SK-N-SH (cell line): ENCODE measurements around the gene HDAC4. TPM values are rescaled to one million over a fixed set of nuclear protein-coding genes. Genes with fewer than 3 reads are reported as not detected.

Experiments
- CTCF ChIA-PET: fragments of 300-600, 350-600 bp; formaldehyde crosslinking; extraction: SDS; loops from one replicate; lab custom pipeline; 2021; lab: Yijun Ruan, JAX
- POLR2A ChIA-PET: fragments of 350-600 bp; sonication (Branson Sonifier 250); formaldehyde crosslinking; extraction: SDS; loops from one replicate; lab custom pipeline; 2020; ENCODE audit warnings: antibody characterized with exemption, inconsistent platforms; lab: Yijun Ruan, JAX
- DNase-seq: peaks from one replicate; pipeline ENCODE4 v3.0.0; 2012
- H2AFZ ChIP-seq: fragments of 200-600 bp; sonication (generic); 2 replicates; pipeline ENCODE4 v1.8.1; 2016; ENCODE audit warnings: antibody characterized with exemption, mild to moderate bottlenecking, low read depth
- H3F3A ChIP-seq: fragments of 200-600 bp; sonication (generic); replicated peaks from 2 replicates; pipeline ENCODE3; 2016; ENCODE audit warnings: antibody characterized with exemption, mild to moderate bottlenecking; ENCODE audit not compliant: insufficient read depth
- H3K27ac ChIP-seq, 2 experiments: fragments of 200-500 bp in 1 of 2; fragments of 200-600 bp in 1 of 2; sonication (Bioruptor generic) in 1 of 2; sonication (generic), shearing (Covaris generic) in 1 of 2; 2 replicates each; pipeline versions ENCODE4 v1.5.1 to v1.6.1; 2014 to 2016; ENCODE audit warnings: low read depth in 2 of 2, inconsistent platforms in 1 of 2, low read length in 1 of 2, mild to moderate bottlenecking in 1 of 2, mixed read lengths in 1 of 2
- H3K27me3 ChIP-seq: fragments of 200-600 bp; sonication (generic), shearing (Covaris generic); 2 replicates; pipeline ENCODE4 v1.6.1; 2016; ENCODE audit warnings: mixed run types; ENCODE audit not compliant: insufficient read depth
- H3K36me3 ChIP-seq, 2 experiments: fragments of 200-500 bp in 1 of 2; fragments of 200-600 bp in 1 of 2; sonication (Bioruptor generic) in 1 of 2; sonication (generic) in 1 of 2; replicated peaks in 1 of 2; 2 replicates each; pipeline versions ENCODE3 to v1.5.1; 2014 to 2016; ENCODE audit warnings: low read length in 1 of 2, mild to moderate bottlenecking in 1 of 2; ENCODE audit not compliant: insufficient read depth in 2 of 2, control insufficient read depth in 1 of 2
- H3K4me1 ChIP-seq, 2 experiments: fragments of 200-500 bp in 1 of 2; fragments of 200-600 bp in 1 of 2; sonication (Bioruptor generic) in 1 of 2; sonication (generic), shearing (Covaris generic) in 1 of 2; 2 replicates each; pipeline versions ENCODE4 v1.5.1 to v1.6.1; 2014 to 2016; ENCODE audit warnings: low read depth in 1 of 2, low read length in 1 of 2, mixed run types in 1 of 2; ENCODE audit not compliant: insufficient read depth in 2 of 2, control insufficient read depth in 1 of 2
- H3K4me2 ChIP-seq: fragments of 200-600 bp; sonication (generic), shearing (Covaris generic); 2 replicates; pipeline ENCODE4 v1.6.1; 2017; ENCODE audit warnings: mixed run types
- H3K4me3 ChIP-seq, 2 experiments: fragments of 200-500 bp in 1 of 2; fragments of 200-600 bp in 1 of 2; sonication (Bioruptor generic) in 1 of 2; sonication (generic), shearing (Covaris generic) in 1 of 2; 2 replicates each; pipeline versions ENCODE4 v1.5.1 to v1.8.1; 2014 to 2016; ENCODE audit warnings: low read depth in 2 of 2, inconsistent platforms in 1 of 2, low read length in 1 of 2, mild to moderate bottlenecking in 1 of 2, mixed read lengths in 1 of 2, moderate library complexity in 1 of 2
- H3K79me2 ChIP-seq: fragments of 200-600 bp; sonication (generic); 2 replicates; pipeline ENCODE4 v1.8.1; 2017; ENCODE audit warnings: mild to moderate bottlenecking; ENCODE audit not compliant: insufficient read depth
- H3K9ac ChIP-seq: fragments of 200-600 bp; sonication (generic); 2 replicates; pipeline ENCODE4 v1.6.1; 2017; ENCODE audit warnings: mixed run types
- H3K9me2 ChIP-seq: fragments of 200-600 bp; sonication (generic); 2 replicates; pipeline ENCODE4 v1.6.1; 2017; ENCODE audit warnings: mixed run types
- H3K9me3 ChIP-seq: fragments of 200-600 bp; sonication (generic); 2 replicates; pipeline ENCODE4 v1.6.1; 2017; ENCODE audit warnings: mixed run types, mild to moderate bottlenecking, moderate library complexity
- H4K20me1 ChIP-seq: fragments of 200-600 bp; sonication (generic); 2 replicates; pipeline ENCODE4 v1.6.1; 2017; ENCODE audit warnings: mild to moderate bottlenecking, mixed run types; ENCODE audit not compliant: insufficient read depth
- CHD2 ChIP-seq: fragments of 150-350 bp; IDR thresholded peaks from 2 replicates; pipeline ENCODE4 v1.6.1; 2018; ENCODE audit warnings: low read length; ENCODE audit not compliant: partially characterized antibody
- ELF1 ChIP-seq: IDR thresholded peaks from 2 replicates; pipeline ENCODE4 v1.4.0; 2012
- EP300 ChIP-seq, 2 experiments: IDR thresholded peaks; 2 replicates each; pipeline versions ENCODE4 v1.4.0 to v1.6.1; 2012; ENCODE audit warnings: borderline replicate concordance in 1 of 2, low read depth in 1 of 2, low read length in 1 of 2
- FOXJ3 ChIP-seq: sonication (generic); formaldehyde crosslinking; IDR thresholded peaks from 2 replicates; pipeline ENCODE4 v1.5.1; 2020; ENCODE audit warnings: mild to moderate bottlenecking, missing genetic modification reagents
- GABPA ChIP-seq: IDR thresholded peaks from 2 replicates; pipeline ENCODE4 v1.4.0; 2012; ENCODE audit warnings: low read depth, mild to moderate bottlenecking
- IRF3 ChIP-seq: fragments of 150-350 bp; IDR thresholded peaks from 2 replicates; pipeline ENCODE4 v1.6.1; 2016; ENCODE audit warnings: mild to moderate bottlenecking, low read depth, low read length
- MEF2A ChIP-seq: IDR thresholded peaks from 2 replicates; pipeline ENCODE4 v1.4.0; 2012; ENCODE audit warnings: low read depth, borderline replicate concordance
- MXI1 ChIP-seq: IDR thresholded peaks from 2 replicates; pipeline ENCODE4 v1.6.1; 2012; ENCODE audit warnings: mild to moderate bottlenecking, low read depth, low read length, improper control_type of control experiment
- NFIC ChIP-seq: IDR thresholded peaks from 2 replicates; pipeline ENCODE4 v1.4.0; 2012; ENCODE audit warnings: borderline replicate concordance
- PBX3 ChIP-seq: IDR thresholded peaks from 2 replicates; pipeline ENCODE4; 2012
- POLR2AphosphoS5 ChIP-seq: IDR thresholded peaks from 2 replicates; pipeline ENCODE4 v1.6.1; 2012; ENCODE audit warnings: low read depth, low read length
- RAD21 ChIP-seq: IDR thresholded peaks from 2 replicates; pipeline ENCODE4 v1.6.1; 2012; ENCODE audit warnings: mild to moderate bottlenecking, low read length
- RXRA ChIP-seq: IDR thresholded peaks from 2 replicates; pipeline ENCODE4 v1.4.0; 2012; ENCODE audit warnings: low read depth, mild to moderate bottlenecking, borderline replicate concordance
- TAF1 ChIP-seq: IDR thresholded peaks from 2 replicates; pipeline ENCODE4 v1.6.1; 2012; ENCODE audit warnings: low read depth, mild to moderate bottlenecking, low read length, moderate library complexity, borderline replicate concordance
- TCF12 ChIP-seq: IDR thresholded peaks from 2 replicates; pipeline ENCODE4 v1.4.0; 2012
- TEAD4 ChIP-seq: IDR thresholded peaks from 2 replicates; pipeline ENCODE4 v1.4.0; 2012; ENCODE audit warnings: mild to moderate bottlenecking, borderline replicate concordance; ENCODE audit not compliant: insufficient read depth
- USF1 ChIP-seq: IDR thresholded peaks from 2 replicates; pipeline ENCODE4 v1.4.0; 2012; ENCODE audit warnings: low read depth, borderline replicate concordance
- USF2 ChIP-seq: fragments of 150-350 bp; IDR thresholded peaks from 2 replicates; pipeline ENCODE4 v1.6.1; 2017; ENCODE audit warnings: antibody characterized with exemption, low read length, low read depth, borderline replicate concordance
- YY1 ChIP-seq: IDR thresholded peaks from 2 replicates; pipeline ENCODE4 v1.4.0; 2012; ENCODE audit warnings: low read depth, mild to moderate bottlenecking
- WGBS: methylation state at CpG from one replicate; pipeline ENCODE4 v1.1.6; 2017; ENCODE audit warnings: low lambda C conversion rate; 5-methylcytosine and 5-hydroxymethylcytosine counted together
- polyA plus RNA-seq, 3 experiments: library from polyadenylated mRNA; depleted of rRNA; stranded (reverse); fragments of >200 nt; gene quantifications; 2 replicates each; pipeline ENCODE4 v1.2.3, GENCODE V29; 2012

Gene HDAC4
- polyA plus RNA-seq, 1 of the 3 experiments (the other 2 are of a cell fraction) = 5.5 TPM

GRCh38 chr2:239236043-239236807 is 164.6 kb downstream of the HDAC4 start:
- H3K4me2 ChIP-seq = no peak overlapping the region
- POLR2A ChIA-PET = no interaction called here

More at GRCh38 chr2:239236043-239236807, 164.6 kb downstream of the HDAC4 start:
- Histone ChIP-seq H3K4me1 (peaks cover 0 to 43% of the 10 kb centered on the region in 2 experiments; a peak in 2 of 4 replicates), H4K20me1 (no peaks in the 10 kb centered on the region), H3K4me3 (no peak overlapping the region), H3K79me2 (no peaks in the 10 kb centered on the region; the same call in 1 of the 2 replicates), H3F3A (no peaks in the 10 kb centered on the region), H3K9me3 (no peaks in the 10 kb centered on the region), H3K9me2 (no peaks in the 10 kb centered on the region), H3K27me3 (no peaks in the 10 kb centered on the region), H3K9ac (no peak overlapping the region), H3K27ac (no peak overlapping the region), H3K36me3 (no peaks in the 10 kb centered on the region), H2AFZ (no peak overlapping the region)
- CTCF ChIA-PET = no interaction called here
- TF ChIP-seq MXI1 (no peak), CHD2 (no peak), ELF1 (no peak), MEF2A (no peak), TCF12 (no peak), GABPA (no peak), RAD21 (no peak), FOXJ3 (CRISPR knock-in tag) (no peak), TEAD4 (no peak), YY1 (no peak), USF2 (no peak), NFIC (no peak), TAF1 (no peak), IRF3 (no peak), POLR2AphosphoS5 (no peak), RXRA (no peak), EP300 (IDR thresholded peaks at IDR 0.05; ENCODE audit: borderline replicate concordance in 1 of 2, low read depth in 1 of 2, low read length in 1 of 2) (no peak), PBX3 (no peak), USF1 (no peak)
- no peak for DNase-seq
- 94% methylated on average over 19 of the region's 20 CpGs for WGBS
